Measurements from ENCODE around the gene MRPL21.
A peak's percentile ranks its signal among the peaks of the same experiment; 100 is the strongest.
"Not testable (repeated sequence)": the region's sequence is repeated elsewhere in the genome, so short reads cannot be mapped to it uniquely, and the experiment has no call there.

MRPL21 gene

GRCh38 chr11:68865241-68865640 lies 38.4 kb downstream of the MRPL21 start:
- no peak for DNase-seq

GRCh38 chr11:68863553-68864265 lies 39.9 kb downstream of the MRPL21 start:
- no peak for DNase-seq

DNA sequence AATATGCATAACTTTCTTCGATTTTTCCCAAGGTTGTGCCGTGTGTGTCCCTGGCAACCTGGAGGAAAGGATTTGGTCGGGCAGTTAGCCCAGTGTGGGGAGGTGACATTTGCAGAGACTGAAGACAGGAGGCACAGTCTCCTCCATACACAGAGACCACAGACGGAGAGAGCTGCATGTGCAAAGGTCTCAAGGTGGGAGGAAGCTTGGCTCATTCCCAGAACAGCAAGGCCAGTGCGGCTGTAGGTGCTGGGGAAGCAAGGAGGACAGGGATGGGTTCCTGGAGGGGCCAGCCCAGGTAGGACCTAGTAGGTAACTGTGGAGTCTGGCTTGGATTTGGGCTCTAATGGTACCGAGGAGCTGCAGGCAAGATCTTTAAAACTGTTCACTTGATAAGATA lies 41.2 kb downstream of the MRPL21 start:
- DNase-seq, result no peak

GRCh38 chr11:68859123-68859522 lies 44.5 kb downstream of the MRPL21 start:
- no peak for DNase-seq

- no peak for DNase-seq
Measured at GRCh38 chr11:68857037-68857586, 46.5 kb downstream of the MRPL21 start.

DNA sequence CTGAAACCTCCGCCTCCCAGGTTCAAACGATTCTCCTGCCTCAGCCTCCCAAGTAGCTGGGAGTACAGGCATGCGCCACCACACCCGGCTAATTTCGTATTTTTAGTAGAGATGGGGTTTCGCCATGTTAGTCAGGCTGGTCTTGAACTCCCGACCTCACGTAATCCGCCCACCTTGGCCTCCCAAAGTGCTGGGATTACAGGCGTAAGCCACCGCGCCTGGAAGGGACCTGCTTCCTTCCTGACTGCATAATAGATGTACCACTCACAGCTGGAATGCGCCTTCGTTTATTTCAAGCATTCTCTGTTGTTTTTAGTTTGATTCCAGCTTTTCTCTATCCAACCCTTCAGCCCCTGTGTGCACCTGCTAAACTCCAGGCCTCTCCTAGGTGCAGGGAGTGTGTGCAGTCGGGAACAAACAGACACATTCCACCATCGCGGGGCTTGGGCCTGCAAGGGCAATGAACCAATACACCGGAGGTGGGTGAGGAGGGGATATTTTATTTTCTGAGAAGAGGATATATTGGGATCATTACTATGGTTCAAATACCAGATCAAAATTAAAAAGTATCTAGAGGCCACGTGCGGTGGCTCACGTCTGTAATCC lies 47.1 kb downstream of the MRPL21 start:
- DNase-seq, result not testable (repeated sequence)

- DNase-seq, result peak; percentile 61
Measured at GRCh38 chr11:68855205-68855981, 48.2 kb downstream of the MRPL21 start.

DNA sequence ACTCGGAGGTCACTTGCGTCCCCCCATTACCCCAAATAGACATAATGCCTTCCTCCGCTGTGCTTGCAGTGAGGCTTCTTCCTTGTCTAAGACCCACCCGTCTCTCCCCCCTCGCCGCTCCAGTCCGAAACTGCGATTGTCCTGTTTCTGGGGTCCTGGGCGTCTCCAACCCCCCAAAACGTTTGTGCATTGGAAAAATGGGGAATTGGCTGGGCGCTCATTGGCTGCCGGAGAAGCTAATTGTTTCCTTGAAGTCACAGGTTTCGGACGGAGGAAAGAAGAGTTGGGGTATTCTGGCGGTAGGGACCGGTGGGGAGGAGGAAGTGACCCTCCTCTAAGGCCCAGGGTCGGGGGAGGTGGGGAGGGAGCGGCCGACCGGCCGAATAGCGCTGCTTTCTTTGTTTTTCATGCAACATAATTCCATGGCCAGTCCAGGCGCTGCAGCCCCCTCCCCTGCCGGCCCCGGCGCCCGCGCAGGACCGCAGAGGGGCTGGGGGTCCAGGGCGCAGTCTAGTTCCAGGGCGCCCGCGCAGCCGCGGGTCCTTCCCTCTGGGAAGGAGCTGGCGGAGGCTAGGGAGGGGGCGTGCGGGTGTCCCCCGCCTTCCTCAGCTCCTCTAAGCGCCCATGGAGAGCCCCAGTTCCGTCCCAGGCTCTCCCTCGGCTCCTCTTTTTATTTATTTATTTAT lies 49.2 kb downstream of the MRPL21 start:
- DNase-seq, result no peak

GRCh38 chr11:68852628-68853027 lies 51.0 kb downstream of the MRPL21 start:
- DNase-seq, result no peak

- no peak for DNase-seq
Measured at GRCh38 chr11:68848429-68848828, 55.2 kb downstream of the MRPL21 start.

- DNase-seq, result no peak
Measured at GRCh38 chr11:68847395-68847794, 56.2 kb downstream of the MRPL21 start.

DNA sequence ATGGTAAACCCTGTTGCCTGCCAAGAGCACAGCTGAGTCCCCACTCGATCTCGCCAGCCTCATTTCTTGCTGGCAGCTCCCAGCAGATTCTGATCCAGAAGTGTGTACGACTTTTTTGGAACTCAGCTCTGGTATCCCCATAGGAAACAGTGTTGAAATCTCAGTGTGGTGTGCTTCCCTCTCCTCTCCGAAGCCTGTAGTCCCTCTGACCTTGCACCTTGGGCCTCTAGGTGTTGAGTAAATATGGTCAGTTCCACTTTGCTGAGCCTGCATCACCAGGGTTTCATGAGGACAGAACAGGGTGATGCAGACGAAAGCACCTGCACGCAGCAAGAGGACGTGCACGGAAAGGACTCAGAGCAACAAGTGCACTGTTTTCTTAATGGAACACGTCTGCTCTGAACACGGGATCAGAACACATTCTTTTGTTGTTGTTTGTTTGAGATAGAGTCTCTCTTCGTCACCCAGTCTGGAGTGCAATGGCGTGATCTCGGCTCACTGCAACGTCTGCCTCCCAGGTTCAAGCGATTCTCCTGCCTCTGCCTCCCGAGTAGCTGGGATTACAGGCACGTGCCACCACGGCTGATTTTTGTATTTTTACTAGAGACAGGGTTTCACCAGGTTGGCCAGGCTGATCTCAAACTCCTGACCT lies 58.2 kb downstream of the MRPL21 start:
- DNase-seq, result no peak

- no peak for DNase-seq
Measured at GRCh38 chr11:68844801-68845200, 58.8 kb downstream of the MRPL21 start.

DNA sequence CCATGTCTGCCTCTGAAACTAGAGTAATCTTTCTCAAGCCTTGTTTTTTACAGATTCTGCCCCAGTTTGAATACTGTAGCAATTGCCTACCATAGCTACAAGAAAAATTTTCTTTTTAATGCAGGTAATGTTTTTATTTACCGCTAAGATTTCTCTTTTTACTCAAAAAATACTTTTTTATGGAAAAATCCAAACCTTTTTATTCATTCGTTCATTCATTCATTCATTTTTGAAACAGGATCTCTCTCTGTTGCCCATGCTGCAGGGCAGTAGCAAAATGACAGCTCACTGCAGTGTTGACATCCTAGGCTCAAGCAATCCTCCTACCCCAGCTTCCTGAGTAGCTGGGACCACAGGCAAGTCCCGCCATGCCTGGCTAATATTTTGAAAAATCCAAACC lies 59.3 kb downstream of the MRPL21 start:
- no peak for DNase-seq

- DNase-seq, result peak; percentile 87
Measured at GRCh38 chr11:68843703-68844312, 59.8 kb downstream of the MRPL21 start.

- DNase-seq, result peak; percentile 71
Measured at GRCh38 chr11:68843052-68843561, 60.5 kb downstream of the MRPL21 start.

DNA sequence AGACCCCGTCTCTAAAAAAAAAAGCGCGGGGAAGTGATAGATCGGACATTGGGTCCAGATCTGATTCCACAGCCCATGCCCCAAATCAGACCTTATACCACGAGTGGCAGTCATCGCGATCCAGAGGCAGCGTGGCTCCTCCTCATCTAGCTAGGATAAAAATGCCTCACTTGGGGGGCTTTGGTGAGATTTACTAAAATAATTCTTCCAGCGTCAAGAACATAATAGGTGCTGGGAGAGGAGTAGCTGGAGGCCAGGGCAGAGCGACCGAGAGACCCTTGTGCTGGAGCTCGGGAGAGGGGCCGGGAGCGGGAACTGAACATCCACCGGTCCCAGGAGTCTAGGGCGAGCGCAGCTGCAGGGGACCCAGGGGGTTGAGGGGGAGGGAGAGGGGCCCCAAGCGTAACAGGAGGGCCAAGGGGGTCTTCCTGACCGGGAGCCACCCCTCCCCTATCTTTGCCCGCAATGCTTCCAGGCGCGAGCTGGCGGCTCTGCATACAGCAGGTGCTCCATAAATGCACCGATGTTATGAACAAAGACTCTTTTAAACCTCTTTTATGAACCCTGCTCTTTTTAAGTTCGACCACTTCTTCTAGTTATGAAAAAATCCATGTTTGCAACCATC lies 61.1 kb downstream of the MRPL21 start:
- no peak for DNase-seq

DNA sequence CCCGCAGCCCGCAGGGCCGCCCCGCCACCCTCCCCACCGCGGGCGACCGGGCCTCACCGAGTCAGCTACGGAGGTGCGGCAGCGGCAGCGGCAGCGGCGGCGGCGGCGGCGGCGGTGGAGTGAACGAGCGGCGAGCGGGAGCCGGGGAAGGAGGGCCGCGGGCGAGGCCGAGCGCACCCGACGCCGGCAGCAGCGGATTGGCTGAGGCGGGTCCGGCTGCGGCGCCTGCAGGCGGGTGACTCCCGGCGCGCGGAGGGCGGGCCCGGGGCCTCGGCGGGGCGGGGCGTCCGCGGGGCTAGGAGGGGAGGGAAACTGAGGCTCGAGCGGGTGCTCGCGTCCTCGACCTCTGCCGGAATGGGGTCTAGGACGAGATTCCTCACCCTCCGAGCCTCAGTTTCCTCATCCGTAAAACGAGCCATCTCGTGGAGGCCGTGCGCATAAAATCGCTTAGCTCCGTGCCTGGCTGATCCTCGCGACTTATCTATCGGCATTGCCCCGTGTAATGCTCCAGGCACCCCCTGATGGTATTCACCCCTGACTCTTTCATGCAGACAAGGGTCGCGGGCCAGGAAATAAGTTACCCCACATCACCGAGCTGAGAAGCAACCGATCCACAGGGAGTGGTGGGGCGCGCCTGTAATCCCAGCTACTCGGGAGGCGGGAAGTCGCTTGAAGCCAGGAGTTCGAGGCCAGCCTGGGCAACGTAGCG lies 61.8 kb downstream of the MRPL21 start, which contains the start of gene CPT1A:
TSS of gene CPT1A (minus strand) at position 199 of the 709 bp plus-strand sequence. CDS start 26,442 bp downstream, outside the sequence.
- DNase-seq, result peak; percentile 86
